Epithelial cell of prostate (primary cell): ENCODE results near the gene CBX2.

Source experiments
- DNase-seq: peaks from one replicate; pipeline ENCODE4 v3.0.0-alpha.2; 2011; ENCODE audit warnings: low read depth, low spot score
- H3K27ac ChIP-seq: fragments of 450-650 bp; 2 replicates; pipeline ENCODE4 v1.5.1; 2017; ENCODE audit warnings: mild to moderate bottlenecking

CBX2 gene

GRCh38 chr17:79809530-79810129 is 31.7 kb downstream of the CBX2 start:
- H3K27ac ChIP-seq, result no peak overlapping the region
- no peak for DNase-seq

- peak; percentile 54 for DNase-seq
These were observed 32.4 kb downstream of the CBX2 start for GRCh38 chr17:79810130-79811010.

DNA sequence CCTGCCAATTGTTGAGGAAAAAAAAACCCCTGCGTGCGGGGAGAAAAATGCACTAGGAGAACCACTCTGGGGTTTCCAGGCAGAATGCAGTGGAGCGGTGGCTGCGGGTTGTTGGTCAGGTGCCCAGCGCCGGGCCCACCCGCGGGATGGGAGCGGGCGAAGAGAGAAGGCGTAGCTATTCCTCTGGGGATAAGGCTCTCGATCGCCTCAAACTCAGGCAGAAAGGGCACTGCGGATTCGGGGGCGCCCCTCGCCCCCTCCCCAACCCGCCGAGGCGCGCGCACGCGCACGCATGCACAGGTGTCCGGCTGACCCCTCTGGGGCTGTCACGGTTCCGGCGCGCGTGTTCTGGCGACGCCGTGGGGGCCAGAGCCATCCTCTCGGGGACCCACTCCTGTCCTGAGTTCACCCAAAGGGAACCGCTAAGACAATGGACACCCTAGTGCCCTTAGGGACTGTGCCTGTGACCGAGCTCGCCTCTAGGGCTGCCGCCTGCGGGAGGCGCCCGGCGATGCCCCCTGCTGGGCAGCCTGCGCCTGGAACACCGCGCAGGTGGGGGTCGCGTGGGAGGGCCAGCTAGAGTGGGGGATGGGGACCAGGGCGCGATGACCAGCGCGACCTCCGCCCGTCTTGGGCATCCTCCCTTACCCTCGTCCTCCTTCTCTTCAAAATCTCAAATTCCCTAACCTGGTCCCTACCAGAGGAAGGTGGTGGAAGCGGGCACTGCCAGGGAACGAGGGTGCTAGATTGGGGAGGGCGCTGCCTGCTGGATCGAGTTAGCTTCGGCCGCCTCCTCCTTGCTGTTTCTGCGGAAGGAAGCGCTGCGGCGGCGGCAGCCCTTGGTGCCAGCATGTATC is 33.3 kb downstream of the CBX2 start:
- no peak overlapping the region for H3K27ac ChIP-seq
- DNase-seq, result no peak

More at GRCh38 chr17:79810130-79811010, 32.4 kb downstream of the CBX2 start:
- H3K27ac ChIP-seq, result no peak overlapping the region

GRCh38 chr17:79811868-79812352 is 34.0 kb downstream of the CBX2 start:
- no peak for DNase-seq
- no peak overlapping the region for H3K27ac ChIP-seq

DNA sequence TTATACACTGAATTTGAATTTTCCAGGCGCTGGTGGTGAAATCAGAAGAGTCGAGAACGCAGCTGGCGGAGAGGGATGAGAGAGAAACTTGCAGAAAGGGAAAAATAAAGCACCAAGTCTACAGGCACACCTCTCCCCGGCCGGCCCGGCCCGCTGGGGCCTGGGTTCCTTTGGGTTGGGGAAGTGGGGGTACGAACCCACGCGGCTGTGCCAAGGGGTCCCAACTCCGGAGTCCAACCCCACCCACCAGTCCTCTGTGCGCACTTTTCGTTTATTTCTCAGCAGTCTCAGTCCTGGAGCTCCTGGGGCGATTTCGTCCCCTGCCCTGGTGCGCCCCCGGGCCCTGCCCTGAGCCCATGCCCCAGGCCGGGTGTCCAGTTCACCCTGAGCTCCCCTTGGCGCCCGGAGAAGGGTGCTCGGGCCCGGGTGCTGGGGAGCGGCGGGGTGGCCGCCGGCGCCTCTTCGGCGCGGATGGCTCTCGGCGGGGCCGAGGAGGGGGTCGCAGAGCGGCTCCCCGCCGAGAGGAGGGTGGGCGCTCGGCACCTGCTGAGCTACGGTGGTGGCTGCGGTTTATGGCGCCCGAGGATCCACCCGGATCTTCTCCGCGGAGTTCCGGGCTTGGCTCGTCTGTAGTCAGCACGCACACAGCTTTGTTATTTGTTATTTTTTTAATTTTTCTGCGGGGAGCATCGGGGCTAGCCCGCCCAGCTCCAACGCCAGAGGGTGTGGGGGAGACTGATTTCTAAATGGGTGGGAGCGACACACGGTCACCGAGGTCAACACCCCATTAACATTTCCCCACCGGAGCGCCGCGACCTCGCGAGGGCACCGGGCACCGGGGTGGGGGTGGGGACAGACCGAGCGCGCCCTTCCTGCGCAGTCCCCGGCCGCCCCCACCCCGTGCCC is 34.7 kb downstream of the CBX2 start:
- H3K27ac ChIP-seq, result no peak overlapping the region
- no peak for DNase-seq

GRCh38 chr17:79813297-79814126 is 35.6 kb downstream of the CBX2 start:
- no peak overlapping the region for H3K27ac ChIP-seq
- DNase-seq, result no peak

DNA sequence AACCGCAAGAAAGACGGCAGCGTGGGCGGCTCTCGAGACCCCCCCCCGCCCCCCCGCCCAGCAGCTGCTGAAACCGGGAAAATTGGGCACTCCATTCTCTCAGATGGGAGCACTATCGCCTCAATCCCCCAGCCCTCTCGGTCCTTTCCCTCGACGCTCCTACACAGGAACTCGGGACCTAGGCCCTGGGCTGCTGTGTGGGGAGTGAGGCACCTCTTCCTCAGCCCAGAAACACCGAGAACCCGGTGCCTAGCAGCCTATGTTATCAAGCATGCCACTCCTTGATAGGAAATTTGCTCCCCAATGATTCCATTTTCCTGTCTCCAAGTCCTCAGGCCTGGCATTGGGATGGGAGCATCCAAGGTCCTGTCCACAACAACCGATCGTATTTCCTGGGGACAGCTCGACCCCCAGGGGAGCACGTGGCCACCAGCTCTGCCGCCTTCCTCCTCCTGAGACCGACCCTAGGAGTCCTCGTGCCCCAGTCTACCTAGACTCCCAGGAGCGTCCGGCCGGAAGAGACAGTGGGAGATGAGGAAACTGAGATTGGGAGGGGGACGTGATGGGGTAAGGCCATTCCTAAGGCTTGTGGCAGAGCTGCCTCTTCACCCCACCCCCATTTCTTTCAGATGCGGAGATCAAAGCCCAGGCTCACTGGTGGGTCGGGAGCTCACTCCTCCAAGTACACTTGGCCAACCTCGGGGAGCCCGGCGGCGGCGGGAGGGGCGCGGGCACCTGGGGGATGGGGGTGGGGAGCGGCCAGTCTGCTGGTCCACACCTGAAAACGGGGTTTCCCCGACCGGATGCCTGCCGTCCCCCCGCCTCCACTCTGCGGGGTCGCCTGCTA is 36.4 kb downstream of the CBX2 start:
- H3K27ac ChIP-seq, result no peak overlapping the region
- DNase-seq, result no peak

GRCh38 chr17:79814974-79815835 is 37.3 kb downstream of the CBX2 start:
- no peak overlapping the region for H3K27ac ChIP-seq
- DNase-seq, result no peak

GRCh38 chr17:79815836-79816461 is 38.0 kb downstream of the CBX2 start:
- H3K27ac ChIP-seq, result no peak overlapping the region
- DNase-seq, result no peak

GRCh38 chr17:79818026-79818758 is 40.2 kb downstream of the CBX2 start:
- H3K27ac ChIP-seq, result no peak overlapping the region
- DNase-seq, result no peak

DNA sequence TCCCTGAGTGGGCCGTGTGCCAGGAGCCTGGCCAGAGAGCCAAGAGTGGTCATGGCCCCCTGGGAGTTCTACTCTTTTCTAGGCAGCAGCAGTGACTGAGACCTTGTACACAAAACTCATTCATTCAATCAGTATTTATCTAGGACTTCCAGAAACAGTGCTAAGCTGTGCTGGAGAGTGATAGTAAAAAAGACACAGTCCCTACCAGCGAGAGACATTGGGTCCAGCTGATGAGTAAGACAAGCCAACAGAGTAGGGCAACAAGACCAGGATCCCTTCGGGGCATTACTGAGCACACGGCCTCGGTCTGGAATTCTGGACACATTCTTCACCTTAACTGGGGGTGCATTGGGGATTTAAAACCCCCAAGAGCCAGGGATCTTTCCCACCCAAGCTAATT is 41.1 kb downstream of the CBX2 start:
- no peak for DNase-seq
- no peak overlapping the region for H3K27ac ChIP-seq

DNA sequence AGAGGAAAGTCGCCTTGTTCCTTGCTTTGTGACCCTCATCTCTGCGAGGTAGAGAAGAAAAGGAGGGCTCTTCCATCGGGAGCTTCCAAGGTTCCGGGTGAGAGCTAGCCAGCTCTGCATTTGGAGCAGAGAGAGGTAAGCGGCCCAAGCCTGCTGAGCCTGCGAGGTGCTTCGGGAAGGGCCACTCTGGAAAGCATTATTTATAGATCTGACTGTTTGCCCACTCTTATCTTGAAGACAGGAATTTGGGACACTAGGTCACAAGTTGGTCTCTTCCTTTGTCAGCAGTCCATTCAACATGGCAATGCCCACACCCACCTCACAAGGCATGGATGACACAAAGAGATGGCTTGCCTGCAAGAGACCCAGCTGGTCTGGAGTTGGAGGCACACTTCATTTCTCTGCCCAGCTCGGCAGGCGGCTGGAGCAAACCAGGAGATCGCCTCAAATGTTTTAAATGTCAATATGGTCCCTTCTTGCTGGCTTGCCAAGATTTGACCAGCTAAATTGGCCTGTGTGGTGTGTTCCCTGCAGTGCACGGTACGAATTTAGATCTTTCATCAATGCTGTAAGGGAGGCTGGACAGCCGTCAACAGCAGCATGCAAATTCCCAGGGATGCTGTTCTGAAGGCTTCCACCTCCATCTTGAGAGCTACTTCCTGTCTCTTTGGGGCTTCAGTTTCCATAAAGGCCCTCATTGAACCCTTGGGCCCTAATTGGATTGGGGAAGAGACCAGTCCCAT is 41.8 kb downstream of the CBX2 start:
- no peak for DNase-seq
- no peak overlapping the region for H3K27ac ChIP-seq

DNA sequence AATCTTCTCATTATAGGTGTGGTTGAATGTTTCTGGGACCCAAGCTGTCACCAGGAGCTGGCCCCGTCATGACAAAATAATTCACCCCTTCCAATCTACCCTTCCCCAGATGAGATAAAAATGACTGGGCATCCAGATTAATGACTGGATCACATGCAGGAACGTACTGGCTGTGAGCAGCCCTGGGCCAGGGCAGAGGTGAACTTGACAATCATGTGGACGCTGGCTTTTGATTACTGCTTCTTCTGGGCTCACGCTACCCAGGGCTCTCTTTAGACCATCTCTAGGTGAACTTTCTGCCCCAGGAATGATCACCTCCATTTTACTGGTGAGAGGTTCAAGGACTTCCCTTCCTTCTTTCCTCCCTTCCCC is 43.0 kb downstream of the CBX2 start:
- DNase-seq, result no peak
- H3K27ac ChIP-seq, result no peak overlapping the region

DNA sequence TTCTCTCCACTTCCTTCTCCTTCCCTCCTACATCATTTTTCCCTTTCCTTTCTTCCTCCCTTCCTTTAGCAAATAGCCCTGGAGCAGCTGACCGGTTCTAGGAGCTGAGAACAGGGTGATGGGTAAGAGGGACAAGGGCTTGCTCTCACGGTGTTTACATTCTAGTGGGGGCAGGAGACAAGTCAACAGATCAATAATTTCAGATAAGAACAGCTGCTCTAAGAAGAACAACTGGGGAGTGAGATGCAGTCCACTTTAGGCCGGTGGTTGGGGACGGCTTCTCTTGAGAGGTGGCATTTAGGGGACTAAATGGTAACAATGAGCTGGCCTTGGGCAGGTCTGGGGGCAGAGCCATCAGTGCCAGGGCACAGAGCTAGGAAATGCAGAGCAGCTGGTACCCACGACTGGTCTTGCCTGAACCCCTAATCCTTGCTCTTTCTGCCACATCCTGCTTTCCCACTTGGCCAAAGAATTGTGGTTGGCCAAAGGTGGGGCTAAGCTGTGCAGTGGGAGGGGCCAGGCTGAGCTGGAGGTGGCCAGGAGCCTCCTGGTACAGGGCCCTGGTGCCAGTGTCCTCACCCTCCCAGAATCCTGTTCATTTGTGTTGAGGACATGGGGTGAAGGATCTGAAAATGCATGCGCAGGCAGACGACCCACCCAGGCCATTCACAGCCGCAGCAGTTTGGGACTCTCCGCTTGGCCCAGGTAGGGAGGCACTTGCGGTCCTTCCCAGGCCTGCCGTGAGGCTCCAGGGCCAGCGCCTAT is 43.6 kb downstream of the CBX2 start:
- DNase-seq, result no peak
- H3K27ac ChIP-seq, result no peak overlapping the region
